ENCODE measurements around the gene C1GALT1.
A peak's percentile ranks its signal among the peaks of the same experiment; 100 is the strongest.

C1GALT1 gene

DNA sequence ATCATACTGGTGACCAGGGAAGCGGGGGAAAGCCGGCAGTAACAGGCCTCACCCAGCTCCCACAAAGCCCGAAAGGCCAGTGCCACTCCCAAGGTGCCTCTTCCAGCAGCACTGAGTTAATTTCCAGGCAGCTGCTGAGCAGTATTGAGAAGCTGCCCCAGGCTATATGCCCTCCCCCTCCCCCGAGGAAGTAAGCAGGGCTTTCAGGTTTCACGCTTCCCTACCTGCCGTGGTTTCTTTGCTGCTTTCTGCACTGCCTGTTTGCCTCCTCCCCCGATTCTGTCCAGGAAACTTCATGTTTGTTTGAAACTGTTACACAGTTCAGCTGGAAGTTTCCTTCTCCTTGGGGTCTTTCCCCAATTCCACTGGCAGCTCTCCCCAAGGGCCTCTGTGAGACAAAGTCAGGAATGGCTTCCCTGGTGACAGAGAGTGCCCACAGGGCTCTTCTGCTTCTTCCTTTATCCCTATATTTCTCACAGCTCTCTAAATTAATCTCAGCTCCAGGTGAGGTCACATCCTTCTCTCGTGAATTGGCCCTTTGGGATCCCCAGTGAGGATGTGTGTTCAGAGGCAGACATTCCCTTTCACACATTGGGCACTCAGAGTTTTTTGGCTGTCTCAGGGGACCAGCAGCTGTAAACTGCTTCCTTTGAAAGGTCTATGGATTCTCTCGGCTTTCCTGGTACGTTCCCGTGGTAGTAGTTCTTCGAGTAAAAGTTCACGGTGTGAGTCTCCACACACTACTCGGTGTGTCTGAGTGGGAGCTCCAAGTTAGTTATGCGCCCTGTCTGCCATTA lies 19.4 kb downstream of the C1GALT1 start:
- DNase-seq (ENCODE audit: low read depth) = peak; percentile 17

DNA sequence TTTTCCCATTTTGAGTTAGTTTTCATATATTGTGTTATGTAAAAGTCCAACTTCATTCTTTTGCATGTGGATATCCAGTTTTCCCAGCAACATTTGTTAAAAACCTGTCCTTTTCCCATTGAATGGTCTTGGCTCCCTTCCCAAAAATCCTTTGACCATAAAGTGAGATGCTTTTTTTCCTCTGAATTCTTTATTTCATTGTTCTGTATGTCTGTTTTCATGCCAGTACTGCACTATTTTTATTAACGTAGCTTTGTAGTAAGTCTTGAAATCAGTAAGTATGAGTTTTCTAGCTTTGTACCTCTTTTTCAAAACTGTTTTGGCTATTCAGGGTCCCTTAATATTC lies 20.0 kb downstream of the C1GALT1 start:
- DNase-seq (ENCODE audit: low read depth) = no peak

DNA sequence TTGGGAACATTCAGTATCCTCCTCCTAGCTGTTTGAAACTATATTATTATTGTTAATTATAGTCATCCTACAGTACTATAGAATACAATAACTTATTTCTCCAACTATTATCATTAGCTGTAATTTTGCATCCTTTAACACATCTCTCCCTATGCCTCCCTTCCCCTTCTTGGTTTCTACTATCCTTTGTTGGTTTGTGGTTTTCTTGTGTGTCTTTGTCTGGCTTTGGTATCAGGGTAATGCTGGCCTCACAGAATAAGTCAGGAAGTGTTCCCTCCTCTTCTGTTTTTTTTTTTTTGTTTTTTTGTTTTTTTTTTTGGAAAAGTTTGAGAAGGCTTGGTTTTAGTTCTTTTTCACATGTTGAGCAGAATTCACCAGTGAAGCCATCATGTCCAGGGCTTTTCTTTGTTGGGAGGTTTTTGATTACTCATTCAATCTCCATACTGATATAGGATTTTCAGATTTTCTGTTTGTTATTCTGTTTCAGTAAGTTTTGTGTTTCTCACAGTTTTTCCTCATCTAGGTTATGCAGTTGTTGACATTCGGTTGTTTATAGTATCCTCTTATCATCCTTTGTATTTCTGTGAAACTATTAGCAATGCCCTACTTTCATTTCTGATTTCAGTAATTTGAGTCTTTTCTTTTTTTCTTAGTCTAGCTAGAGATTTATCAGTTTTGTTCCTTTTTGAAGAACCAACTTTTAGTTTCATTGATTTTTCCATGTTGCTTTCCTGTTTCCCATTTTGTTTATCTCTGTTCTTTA lies 21.6 kb downstream of the C1GALT1 start:
- no peak for DNase-seq (ENCODE audit: low read depth)

- no peak for DNase-seq (ENCODE audit: low read depth)
Measured at GRCh38 chr7:7207876-7208275, 25.5 kb downstream of the C1GALT1 start.

DNA sequence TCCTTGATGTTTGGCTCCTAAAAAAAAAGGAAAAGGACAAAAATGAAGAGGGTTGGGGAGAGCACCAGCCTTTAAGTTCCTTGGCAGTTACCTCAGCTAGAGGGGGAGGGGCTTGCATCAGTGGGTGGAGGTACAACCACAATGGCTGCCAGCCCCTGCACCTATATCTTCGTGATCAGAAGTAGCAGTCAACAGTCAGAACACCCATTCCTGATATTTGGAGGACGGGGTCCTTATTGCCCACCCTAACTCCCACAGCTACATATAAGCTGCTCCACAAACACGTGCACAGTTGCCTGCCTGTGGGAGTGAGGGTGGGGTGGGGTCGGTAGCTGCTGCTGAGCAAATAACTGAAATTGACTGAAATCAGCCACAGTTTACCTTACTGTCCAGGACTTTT lies 26.2 kb downstream of the C1GALT1 start:
- no peak for DNase-seq (ENCODE audit: low read depth)

DNA sequence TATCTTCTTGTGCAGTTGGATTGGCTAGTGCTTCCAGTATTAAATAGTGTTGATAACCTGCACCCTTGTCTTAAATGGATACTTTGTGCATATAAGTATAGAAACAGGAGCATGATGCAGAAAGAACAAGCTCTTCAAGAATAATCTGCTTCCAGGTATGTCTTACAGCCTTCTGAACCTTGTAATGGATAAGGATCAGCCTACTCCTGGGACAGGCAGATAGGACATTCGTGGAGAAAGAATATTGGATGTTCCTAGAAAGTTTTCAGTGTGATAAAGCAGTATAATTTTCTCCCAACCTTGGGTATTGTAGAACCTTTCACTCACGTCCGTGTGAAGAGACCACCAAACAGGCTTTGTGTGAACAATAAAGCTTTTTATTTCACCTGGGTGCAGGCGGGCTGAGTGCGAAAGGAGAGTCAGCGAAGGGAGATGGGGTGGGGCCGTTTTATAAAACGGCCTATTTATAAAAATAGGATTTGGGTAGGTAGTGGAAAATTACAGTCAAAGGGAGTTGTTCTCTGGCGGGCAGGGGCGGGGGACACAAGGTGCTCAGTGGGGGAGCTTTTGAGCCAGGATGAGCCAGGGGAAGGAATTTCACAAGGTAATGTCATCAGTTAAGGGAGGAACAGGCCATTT lies 27.2 kb downstream of the C1GALT1 start:
- DNase-seq (ENCODE audit: low read depth) = no peak

DNA sequence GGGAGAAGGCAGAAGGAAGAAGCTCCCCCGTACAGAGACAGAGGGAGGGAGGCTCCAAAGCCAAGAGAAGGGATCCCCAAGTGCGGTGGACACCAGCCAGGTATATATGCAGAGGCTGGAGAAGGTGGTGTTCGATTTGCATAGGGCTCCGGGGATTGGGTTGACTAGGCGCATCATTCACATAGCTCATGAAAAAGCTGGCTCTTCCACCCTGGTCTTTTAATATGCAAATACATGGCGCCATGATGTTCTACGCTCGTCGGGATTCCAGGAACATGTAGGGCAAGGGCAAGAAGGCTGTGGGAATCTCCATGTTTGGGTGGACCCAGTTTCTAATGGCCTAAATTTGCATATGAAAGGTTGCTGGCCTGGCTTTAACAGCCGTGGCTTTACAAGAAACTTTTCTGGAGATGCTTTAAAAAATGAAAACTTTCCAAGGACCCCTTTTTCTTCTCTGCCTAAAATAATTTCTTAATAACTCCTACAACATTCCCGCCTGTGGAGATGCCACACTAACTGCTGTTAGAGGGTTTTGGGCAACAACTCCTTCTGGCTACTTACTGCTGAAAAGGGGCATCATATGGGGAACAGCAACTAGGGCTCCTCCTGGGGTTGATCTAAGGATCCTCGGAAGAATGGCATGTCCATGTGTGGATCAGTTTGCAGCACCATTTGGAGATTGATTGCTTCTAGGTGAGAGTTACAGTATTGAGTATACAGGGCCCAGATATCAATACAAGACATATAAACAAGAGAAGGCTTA lies 28.3 kb downstream of the C1GALT1 start:
- DNase-seq (ENCODE audit: low read depth) = no peak

GRCh38 chr7:7212612-7213011 lies 30.3 kb downstream of the C1GALT1 start:
- DNase-seq (ENCODE audit: low read depth) = no peak

- no peak for DNase-seq (ENCODE audit: low read depth)
Measured at GRCh38 chr7:7214398-7215347, 32.3 kb downstream of the C1GALT1 start.

DNA sequence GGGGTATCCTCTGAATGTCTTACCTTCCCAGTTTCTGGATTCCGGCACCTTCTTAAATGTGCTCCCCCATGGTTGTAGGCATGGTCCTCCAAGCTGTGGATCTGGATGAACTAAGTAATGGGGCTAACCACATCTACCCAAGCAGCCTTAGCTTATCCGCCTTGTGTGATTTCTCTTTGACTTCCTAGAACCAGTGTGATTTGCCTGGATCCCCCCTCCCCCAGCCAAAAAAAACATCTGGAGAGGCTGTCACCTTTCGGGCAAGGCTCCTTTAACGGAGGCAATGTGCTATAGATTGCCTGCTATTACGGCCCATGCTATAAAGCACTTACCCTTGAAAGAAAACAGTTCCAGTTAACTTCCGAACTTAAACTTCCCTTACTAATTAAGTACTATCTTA lies 33.9 kb downstream of the C1GALT1 start:
- no peak for DNase-seq (ENCODE audit: low read depth)

- DNase-seq (ENCODE audit: low read depth) = no peak
Measured at GRCh38 chr7:7219216-7219615, 36.9 kb downstream of the C1GALT1 start.

GRCh38 chr7:7220821-7221220 lies 38.5 kb downstream of the C1GALT1 start:
- DNase-seq (ENCODE audit: low read depth) = no peak

DNA sequence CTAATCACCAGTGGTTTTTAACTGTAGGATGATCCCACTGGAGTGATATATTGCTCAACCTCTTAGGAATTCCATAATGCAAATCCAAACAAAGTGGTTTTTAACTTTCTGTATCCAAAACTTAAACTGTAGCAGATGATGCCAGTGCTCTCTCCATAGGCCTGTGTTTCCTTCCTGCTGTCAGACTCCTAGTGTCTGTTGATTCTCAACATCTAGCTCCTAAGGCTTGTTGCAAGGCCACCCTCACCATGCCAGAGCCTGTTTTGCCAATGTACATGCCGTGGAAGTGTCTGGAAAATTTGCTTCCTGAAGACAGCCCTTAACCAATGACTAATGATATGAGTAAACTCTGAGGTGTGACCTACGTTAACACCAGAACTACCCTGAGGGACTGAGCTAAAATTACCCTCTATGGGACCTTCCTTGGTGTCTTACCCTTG lies 39.3 kb downstream of the C1GALT1 start:
- no peak for DNase-seq (ENCODE audit: low read depth)

- DNase-seq (ENCODE audit: low read depth) = no peak
Measured at GRCh38 chr7:7223250-7223649, 40.9 kb downstream of the C1GALT1 start.

DNA sequence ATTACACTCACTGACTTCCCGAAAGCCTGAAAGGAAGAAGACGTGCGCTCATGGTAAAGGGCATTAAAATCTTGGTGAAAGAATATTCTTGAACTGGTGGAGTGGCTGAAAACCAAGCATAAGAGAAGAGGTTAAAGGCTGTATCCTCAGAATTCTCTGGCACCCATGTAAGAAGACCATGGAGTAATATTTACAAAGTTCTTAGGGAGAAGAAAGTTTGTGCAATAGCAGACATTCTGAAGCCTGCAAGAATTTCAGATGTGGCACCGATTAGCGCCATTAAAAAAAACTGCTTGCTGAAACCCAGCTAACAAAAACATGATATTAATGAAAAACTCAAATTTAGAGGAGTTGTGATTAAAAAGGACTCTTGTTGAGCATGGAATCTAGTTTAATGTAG lies 44.1 kb downstream of the C1GALT1 start:
- DNase-seq (ENCODE audit: low read depth) = no peak

DNA sequence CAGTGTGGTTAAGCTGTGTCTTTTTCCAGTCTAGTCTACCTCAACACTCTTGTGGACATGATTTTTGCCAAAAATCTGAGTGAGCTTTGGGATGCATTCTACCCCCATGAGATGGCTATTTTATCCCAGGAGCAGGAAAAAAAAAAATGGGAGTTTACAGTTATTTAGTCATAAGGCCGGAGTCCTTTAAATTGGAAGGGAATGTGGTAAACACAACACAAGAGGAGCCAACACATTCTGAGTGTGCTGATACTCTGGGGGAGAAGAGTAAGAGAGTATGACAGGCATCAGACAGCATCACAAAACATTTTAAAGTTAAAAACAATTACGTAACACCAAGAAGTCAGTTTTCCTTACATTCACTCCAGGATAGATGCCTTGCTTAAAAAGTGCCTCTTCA lies 46.1 kb downstream of the C1GALT1 start:
- no peak for DNase-seq (ENCODE audit: low read depth)

- no peak for DNase-seq (ENCODE audit: low read depth)
Measured at GRCh38 chr7:7228967-7229366, 46.6 kb downstream of the C1GALT1 start.

DNA sequence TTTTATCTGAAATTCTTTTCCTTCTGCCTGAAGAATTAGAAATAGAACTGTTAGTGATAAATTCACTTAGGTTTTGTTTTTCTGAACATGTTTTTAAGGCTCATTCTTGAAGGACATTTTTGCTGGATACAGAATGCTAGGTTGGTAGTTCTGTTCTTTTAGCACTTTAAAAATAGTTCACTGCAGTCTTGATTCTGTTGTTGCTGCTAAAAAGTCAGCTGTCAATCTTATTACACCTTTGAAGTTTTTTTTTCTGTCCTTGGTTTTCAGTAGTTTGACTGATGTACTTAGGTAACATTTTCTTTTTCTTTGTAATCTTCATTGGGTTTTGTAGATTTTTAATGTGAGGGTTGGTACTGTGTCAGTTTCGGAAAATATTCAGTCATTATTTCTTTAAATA lies 48.7 kb downstream of the C1GALT1 start:
- no peak for DNase-seq (ENCODE audit: low read depth)

DNA sequence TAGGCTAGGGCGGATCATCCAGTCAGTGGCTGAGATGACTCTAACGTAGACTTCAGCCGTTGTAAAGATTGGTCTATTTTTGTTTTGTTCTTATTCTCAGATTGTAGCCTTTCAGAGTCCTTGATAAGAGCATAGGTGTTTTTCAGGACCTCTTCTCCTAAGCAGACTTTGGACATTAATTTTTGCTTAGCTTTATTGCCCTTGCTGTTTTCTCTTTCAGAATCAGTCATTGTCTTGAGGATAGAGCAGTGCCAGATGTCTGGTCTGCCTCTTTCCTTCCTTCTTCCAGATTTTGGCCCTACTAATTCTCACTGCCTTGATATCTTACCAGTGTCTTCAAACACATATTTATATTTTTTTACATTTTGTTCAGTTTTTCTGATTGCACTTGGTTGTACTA lies 49.5 kb downstream of the C1GALT1 start:
- no peak for DNase-seq (ENCODE audit: low read depth)

GRCh38 chr7:7235347-7235746 lies 53.0 kb downstream of the C1GALT1 start:
- DNase-seq (ENCODE audit: low read depth) = no peak

DNA sequence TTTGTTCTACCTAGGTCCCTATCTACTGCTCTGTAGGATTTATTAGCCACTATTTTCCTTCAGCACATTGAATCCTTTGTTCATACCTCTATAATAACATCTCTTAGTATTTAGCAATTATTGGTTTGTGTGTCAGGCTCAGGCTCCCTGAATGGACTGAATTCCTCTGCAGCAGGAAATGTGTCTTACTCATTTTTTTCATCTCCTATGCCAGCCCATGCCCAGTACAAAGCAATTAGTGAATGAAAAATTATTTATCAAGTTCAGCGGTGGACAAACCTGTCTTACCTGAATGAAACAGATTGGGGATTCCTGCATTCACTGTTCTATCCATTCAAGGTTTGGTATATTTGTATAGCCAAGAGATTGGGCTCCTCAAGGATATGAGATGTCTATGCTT lies 53.7 kb downstream of the C1GALT1 start:
- no peak for DNase-seq (ENCODE audit: low read depth)
